Fibroblast of villous mesenchyme (primary cell): ENCODE data around the gene GFM1. TPM values are rescaled to one million over a fixed set of nuclear protein-coding genes. Genes with fewer than 3 reads are reported as not detected.
A peak's percentile ranks its signal among the peaks of the same experiment; 100 is the strongest.

ENCODE experiments used
- DNase-seq: peaks from one replicate; pipeline ENCODE4 v3.0.0-alpha.2; 2010; ENCODE audit warnings: low read depth
- H3K4me3 ChIP-seq: 2 replicates; pipeline ENCODE4 v1.5.1; 2011; ENCODE audit warnings: low read depth, mild to moderate bottlenecking, low read length
- total RNA-seq: library from RNA; depleted of rRNA; stranded (reverse); fragments of >200 nt; gene quantifications from 2 replicates; pipeline ENCODE4 v1.2.3, GENCODE V29; 2012
- TF ChIP-seq, protein P1 (sequence below): IDR thresholded peaks from 2 replicates; pipeline ENCODE4 v1.5.1; 2012; ENCODE audit warnings: low read depth, mild to moderate bottlenecking, low read length; ENCODE audit not compliant: insufficient read depth

Gene GFM1
- total RNA-seq, 1 donor: 55.7 TPM

DNA sequence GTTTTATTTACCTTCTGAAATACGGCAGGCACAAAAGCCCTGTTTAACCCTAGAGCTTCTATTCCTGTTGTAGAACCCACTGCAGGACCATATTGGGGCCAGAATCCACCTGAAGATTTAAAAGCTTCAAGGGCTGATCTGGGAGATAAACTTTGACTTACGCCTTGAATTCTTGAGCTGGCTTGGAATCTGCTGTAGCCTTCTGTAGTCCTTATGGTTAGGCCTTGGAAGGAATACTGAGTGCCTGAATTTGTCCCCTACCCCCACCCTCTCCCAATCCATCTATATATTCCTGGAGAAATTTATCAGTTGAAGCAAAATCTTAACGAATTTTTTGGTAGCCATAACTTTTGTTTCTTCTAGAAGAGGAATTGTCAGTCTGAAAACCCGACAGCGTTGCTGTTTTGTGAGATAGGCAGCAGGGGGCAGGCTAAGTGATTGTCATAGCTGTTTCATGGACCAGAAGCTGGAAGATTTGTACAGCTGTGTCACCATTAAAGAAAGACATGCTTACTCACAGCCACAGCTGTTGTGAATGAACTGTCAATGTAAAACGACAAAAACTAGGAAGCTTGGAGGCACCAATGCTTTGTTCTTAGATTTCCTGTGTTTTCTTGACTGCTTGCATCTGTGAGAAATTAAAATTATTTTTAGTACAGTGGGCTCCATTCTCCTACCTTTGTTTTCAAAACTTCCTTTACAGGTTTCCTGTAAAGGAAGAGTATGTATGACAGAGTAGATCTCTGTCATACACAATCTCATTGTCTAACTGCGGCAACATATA lies 15.3 kb downstream of the GFM1 start:
- H3K4me3 ChIP-seq: no peak overlapping the region
- DNase-seq: peak; percentile 79
- TF ChIP-seq, protein P1, sequence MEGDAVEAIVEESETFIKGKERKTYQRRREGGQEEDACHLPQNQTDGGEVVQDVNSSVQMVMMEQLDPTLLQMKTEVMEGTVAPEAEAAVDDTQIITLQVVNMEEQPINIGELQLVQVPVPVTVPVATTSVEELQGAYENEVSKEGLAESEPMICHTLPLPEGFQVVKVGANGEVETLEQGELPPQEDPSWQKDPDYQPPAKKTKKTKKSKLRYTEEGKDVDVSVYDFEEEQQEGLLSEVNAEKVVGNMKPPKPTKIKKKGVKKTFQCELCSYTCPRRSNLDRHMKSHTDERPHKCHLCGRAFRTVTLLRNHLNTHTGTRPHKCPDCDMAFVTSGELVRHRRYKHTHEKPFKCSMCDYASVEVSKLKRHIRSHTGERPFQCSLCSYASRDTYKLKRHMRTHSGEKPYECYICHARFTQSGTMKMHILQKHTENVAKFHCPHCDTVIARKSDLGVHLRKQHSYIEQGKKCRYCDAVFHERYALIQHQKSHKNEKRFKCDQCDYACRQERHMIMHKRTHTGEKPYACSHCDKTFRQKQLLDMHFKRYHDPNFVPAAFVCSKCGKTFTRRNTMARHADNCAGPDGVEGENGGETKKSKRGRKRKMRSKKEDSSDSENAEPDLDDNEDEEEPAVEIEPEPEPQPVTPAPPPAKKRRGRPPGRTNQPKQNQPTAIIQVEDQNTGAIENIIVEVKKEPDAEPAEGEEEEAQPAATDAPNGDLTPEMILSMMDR: peak; percentile 81

DNA sequence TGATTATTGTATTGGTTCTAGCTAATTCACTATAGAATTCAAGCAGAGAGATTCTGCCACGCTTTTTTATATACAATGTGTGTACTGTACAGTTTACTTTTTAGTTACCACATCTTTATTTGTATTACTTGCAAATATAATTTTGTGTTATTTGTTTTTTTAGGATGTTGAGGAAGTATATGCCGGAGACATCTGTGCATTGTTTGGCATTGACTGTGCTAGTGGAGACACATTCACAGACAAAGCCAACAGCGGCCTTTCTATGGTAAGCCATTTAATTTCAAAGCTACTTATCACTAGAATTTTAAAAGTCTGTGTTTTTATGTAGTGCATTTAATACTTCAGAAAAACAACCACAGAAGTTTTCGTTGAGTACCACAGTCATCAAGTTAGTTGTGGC lies 16.4 kb downstream of the GFM1 start:
- TF ChIP-seq, protein P1: no peak
- no peak overlapping the region for H3K4me3 ChIP-seq
- DNase-seq: no peak

DNA sequence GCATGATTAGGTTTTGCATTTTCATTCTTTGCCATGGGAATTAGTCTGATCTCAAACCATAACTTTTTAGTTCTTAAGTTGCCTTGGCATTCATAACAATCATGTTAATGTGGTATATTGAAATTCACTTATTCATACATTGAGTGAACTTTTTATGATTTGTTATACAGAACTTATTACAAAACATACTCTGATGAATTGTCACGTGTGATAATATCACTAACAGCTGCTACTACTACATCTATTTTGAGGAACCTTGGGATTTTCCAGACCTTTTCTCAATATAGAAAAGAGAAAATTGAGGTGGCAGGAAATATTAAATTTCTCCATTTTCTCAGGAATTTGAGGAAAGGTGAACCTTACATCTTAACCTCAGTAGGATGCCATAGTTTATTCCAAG lies 18.9 kb downstream of the GFM1 start:
- no peak for DNase-seq

DNA sequence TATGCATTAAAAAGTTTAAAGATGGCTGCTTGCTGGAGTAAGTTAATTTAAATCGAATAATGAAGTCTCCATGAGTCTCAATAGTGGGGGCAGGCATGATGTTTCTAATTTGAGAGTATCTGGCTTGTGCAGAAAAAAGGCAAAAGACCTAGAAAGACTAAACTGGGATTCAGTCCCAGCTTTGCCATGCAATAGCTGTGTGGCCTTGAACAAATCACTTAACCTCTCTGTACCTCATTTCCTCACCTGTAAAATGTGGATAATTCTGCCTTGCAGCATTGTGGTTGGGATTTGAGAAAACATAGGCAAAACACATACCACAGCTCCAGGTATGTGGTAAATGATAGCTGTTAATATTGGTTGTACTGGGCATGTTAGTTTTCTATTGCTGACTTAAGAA lies 19.5 kb downstream of the GFM1 start:
- TF ChIP-seq, protein P1: no peak
- DNase-seq: no peak

More for the DNA sequence above, 18.9 kb downstream of the GFM1 start:
- TF ChIP-seq, protein P1: no peak
- no peak overlapping the region for H3K4me3 ChIP-seq

DNA sequence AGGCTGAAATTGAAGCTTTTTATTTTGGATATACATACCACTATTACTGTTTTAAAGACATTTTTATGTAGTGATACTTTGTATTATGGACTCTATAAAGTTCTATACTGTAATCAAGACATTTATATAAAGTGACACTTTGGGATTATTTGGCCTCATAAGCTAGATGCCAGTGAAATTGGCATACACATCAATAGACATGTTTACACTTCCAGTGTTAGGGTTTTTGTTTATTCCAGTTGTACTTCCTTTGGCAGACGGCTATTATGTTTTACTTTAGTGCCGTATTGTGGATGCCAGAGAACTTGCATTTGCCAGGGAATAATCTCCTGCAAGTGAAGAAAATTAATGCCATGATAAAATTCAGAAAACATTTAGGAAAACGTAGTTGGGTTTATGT lies 22.1 kb downstream of the GFM1 start:
- H3K4me3 ChIP-seq: no peak overlapping the region
- DNase-seq: no peak
- TF ChIP-seq, protein P1: no peak

More for the DNA sequence above, 19.5 kb downstream of the GFM1 start:
- no peak overlapping the region for H3K4me3 ChIP-seq

DNA sequence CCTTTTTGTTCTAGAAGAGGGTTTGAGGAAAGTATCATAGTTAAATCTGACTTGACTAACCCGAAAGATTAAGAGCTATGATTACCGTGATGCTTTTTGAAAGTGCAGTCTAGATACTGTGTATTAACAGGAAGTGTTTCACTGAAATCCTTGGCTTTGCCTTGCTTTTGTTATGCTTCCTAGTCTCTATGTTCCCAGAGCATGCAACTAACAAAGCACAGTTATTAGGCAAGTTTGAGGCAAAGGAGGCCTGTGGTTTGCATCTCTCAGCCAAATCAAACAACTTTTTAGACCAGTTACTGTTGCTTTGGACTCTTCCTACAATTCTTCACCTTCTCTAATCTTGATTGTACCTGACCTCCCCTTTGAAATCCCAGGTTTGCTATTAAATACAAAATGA lies 24.2 kb downstream of the GFM1 start:
- no peak overlapping the region for H3K4me3 ChIP-seq
- TF ChIP-seq, protein P1: no peak
- peak; percentile 19 for DNase-seq

DNA sequence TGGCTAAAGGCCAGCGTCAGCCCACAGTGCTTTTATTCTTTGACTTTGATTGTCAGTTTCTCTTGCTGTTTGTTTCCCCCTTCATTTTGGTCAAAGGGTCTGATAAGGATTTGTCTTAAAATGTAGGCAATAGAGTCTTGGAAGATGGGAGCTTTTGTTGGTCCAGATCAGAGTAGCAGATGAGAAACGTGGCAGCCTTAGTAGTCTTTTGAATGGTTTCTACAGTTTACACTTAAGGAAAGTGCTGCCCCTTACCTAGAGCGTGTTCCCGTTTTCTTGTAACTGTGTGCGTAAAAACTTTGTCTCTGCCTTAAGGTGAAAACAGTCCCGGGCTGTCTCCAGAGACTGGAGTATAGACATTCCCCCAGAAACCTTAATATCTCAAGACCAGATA lies 27.5 kb downstream of the GFM1 start:
- DNase-seq: peak; percentile 23
- H3K4me3 ChIP-seq: peak overlapping the region; percentile 89
- TF ChIP-seq, protein P1: no peak
